Fibroblast of mammary gland (primary cell): ENCODE measurements around the gene HERPUD2.
A peak's percentile ranks its signal among the peaks of the same experiment; 100 is the strongest.
"Not testable (repeated sequence)": the region's sequence is repeated elsewhere in the genome, so short reads cannot be mapped to it uniquely, and the experiment has no call there.

ENCODE experiments used
- DNase-seq: peaks from one replicate; pipeline ENCODE4 v3.0.0-alpha.2; 2010; ENCODE audit warnings: low read depth
- H3K4me3 ChIP-seq: 2 replicates; pipeline ENCODE4 v1.5.1; 2011; ENCODE audit warnings: low read depth, mild to moderate bottlenecking, low read length, moderate library complexity; ENCODE audit not compliant: control insufficient read depth
- TF ChIP-seq, protein P1 (sequence below): conservative IDR thresholded peaks from 2 replicates; pipeline ENCODE4 v1.5.1; 2011; ENCODE audit warnings: low read depth, low read length, inconsistent platforms; ENCODE audit not compliant: control insufficient read depth, insufficient read depth

Gene HERPUD2

GRCh38 chr7:35599061-35599460 is 95.9 kb downstream of the HERPUD2 start:
- no peak overlapping the region for H3K4me3 ChIP-seq
- DNase-seq, result no peak
- TF ChIP-seq, protein P1, sequence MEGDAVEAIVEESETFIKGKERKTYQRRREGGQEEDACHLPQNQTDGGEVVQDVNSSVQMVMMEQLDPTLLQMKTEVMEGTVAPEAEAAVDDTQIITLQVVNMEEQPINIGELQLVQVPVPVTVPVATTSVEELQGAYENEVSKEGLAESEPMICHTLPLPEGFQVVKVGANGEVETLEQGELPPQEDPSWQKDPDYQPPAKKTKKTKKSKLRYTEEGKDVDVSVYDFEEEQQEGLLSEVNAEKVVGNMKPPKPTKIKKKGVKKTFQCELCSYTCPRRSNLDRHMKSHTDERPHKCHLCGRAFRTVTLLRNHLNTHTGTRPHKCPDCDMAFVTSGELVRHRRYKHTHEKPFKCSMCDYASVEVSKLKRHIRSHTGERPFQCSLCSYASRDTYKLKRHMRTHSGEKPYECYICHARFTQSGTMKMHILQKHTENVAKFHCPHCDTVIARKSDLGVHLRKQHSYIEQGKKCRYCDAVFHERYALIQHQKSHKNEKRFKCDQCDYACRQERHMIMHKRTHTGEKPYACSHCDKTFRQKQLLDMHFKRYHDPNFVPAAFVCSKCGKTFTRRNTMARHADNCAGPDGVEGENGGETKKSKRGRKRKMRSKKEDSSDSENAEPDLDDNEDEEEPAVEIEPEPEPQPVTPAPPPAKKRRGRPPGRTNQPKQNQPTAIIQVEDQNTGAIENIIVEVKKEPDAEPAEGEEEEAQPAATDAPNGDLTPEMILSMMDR, result no peak

DNA sequence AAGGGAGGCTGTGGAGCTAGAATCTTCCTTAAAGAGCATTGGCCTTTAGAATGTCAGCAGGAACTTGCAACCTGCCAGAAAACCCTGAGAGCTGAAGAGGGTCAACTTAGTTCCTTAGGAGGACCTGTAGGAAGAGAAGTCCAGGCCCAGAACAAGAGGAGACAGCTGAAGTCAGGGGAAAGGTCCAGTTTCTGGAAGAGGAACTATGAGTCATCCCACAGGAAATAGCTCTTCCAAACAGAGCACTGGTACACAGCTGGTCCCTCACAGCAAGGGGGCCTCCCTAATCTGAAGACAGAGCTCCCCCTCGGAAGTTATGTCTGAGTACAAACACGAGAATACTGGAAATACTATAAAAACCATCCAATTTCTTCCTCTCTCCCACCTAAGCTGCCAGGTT is 98.9 kb downstream of the HERPUD2 start:
- no peak overlapping the region for H3K4me3 ChIP-seq
- TF ChIP-seq, protein P1, result no peak
- DNase-seq, result peak; percentile 56

DNA sequence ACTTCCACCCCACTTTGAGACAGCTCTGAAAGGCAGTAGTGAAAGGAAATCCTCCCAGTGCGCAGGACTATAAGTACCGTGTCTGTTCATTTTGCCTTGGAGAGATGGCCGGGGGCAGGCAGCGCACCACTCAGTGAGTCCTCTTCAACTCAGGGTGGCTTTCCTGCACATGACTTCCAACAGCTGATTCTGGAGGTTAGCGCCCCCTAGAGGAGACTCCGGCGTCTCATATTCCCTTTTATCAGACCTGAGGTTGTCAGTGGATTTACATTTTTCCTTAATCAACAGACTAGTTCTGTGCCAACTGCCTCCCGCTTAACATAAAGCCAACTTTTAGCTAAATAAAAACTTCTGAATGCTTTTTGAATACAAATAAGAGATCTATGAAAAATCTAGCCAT is 101.0 kb downstream of the HERPUD2 start:
- H3K4me3 ChIP-seq, result no peak overlapping the region
- TF ChIP-seq, protein P1, result peak; percentile 35
- DNase-seq, result peak; percentile 11

DNA sequence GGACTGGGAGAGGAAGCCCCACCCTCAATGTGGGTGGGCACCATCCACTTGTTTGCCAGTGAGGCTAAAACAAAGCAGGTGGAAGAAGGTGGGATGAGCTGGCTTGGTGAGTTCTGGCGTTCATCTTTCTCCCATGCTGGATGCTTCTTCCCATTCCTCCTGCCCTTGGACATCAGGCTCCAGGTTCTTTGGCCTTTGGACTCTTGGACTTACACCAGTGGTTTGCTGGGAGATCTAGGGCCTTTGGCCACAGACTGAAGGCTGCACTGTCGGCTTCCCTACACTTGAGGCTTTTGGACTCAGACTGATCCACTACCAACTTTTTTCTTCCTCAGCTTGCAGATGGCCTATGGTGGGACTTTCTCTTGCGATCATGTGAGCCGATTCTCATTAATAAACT is 106.3 kb downstream of the HERPUD2 start:
- TF ChIP-seq, protein P1, result no peak
- H3K4me3 ChIP-seq, result no peak overlapping the region
- DNase-seq, result no peak

DNA sequence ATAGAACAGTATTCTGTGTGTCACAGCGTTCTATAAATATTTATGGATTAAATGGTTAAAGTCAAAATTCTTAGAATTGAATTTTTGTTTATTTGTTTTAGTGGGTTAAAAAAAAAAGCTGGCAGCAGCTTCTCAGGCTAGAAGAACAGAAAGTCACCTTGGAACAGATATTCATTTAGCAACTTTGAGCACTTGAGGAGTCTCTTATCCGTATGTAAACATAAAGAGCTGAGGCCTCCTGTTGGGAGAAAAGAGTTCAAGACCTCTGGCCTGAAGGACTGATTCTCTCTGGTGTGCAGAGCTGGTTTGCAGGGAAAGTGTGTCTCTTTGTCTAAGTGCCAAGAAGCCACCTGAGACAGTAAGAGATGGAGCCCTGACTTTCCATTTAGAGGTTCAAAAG is 109.9 kb downstream of the HERPUD2 start:
- H3K4me3 ChIP-seq, result no peak overlapping the region
- DNase-seq, result no peak
- TF ChIP-seq, protein P1, result no peak

- DNase-seq, H3K4me3 ChIP-seq: not testable (repeated sequence)
These were observed 110.4 kb downstream of the HERPUD2 start for GRCh38 chr7:35584533-35584932.
